BJ (cell line): ENCODE measurements around the gene CBFA2T2. TPM values are rescaled to one million over a fixed set of nuclear protein-coding genes. Genes with fewer than 3 reads are reported as not detected.
"Not testable (repeated sequence)": the region's sequence is repeated elsewhere in the genome, so short reads cannot be mapped to it uniquely, and the experiment has no call there.

ENCODE experiments used
- CTCF ChIA-PET: fragments of 350-600 bp; formaldehyde crosslinking; extraction: SDS; loops from one replicate; lab custom pipeline; 2021; ENCODE audit warnings: antibody characterized with exemption, inconsistent platforms; lab: Yijun Ruan, JAX
- POLR2A ChIA-PET: fragments of 300-600 bp; sonication (Branson Sonifier 250); formaldehyde crosslinking; extraction: SDS; loops from one replicate; lab custom pipeline; 2021; ENCODE audit warnings: antibody characterized with exemption; lab: Charles Lee
- DNase-seq: peaks from one replicate; pipeline ENCODE4 v3.0.0-alpha.2; 2011; ENCODE audit warnings: low read depth
- H3K27me3 ChIP-seq: 2 replicates; pipeline ENCODE4 v1.6.0; 2011; ENCODE audit warnings: low read length; ENCODE audit not compliant: control insufficient read depth, insufficient read depth
- H3K36me3 ChIP-seq: 2 replicates; pipeline ENCODE4 v1.5.1; 2011; ENCODE audit warnings: low read length; ENCODE audit not compliant: control insufficient read depth, insufficient read depth
- H3K4me3 ChIP-seq: 2 replicates; pipeline ENCODE4 v1.5.1; 2011; ENCODE audit warnings: low read depth, mild to moderate bottlenecking, control low read depth, low read length
- CTCF ChIP-seq: IDR thresholded peaks from 2 replicates; pipeline ENCODE4 v1.5.1; 2011; ENCODE audit warnings: low read depth, mild to moderate bottlenecking, control low read depth, inconsistent platforms, low read length, moderate library complexity; ENCODE audit not compliant: insufficient read depth
- polyA plus RNA-seq: library from polyadenylated mRNA; depleted of rRNA; stranded (reverse); fragments of >200 nt; gene quantifications from 2 replicates; pipeline ENCODE4 v1.2.3, GENCODE V29; 2011

The CBFA2T2 gene
- polyA plus RNA-seq, 1 experiment: 7.6 TPM

GRCh38 chr20:33640287-33640686 lies 150.4 kb downstream of the CBFA2T2 start:
- ChIA-PET CTCF (no interaction called here), POLR2A (no interaction called here)
- DNase-seq: no peak
- no peak for TF ChIP-seq CTCF
- H3K27me3 ChIP-seq: no peaks in the 10 kb centered on the region
- no peak overlapping the region for H3K4me3 ChIP-seq
- peaks cover 16% of the 10 kb centered on the region for H3K36me3 ChIP-seq

GRCh38 chr20:33644313-33645071 lies 154.6 kb downstream of the CBFA2T2 start:
- peaks cover 9% of the 10 kb centered on the region for H3K36me3 ChIP-seq
- DNase-seq: no peak
- CTCF ChIA-PET: interaction anchor here (1.0 kb wide), 1 partner anchor 9 kb away, joined by 3 read pairs; no protein-coding TSS in a partner anchor
- no peaks in the 10 kb centered on the region for H3K27me3 ChIP-seq
- POLR2A ChIA-PET: no interaction called here
- no peak for TF ChIP-seq CTCF
- H3K4me3 ChIP-seq: no peak overlapping the region

- DNase-seq: no peak
- TF ChIP-seq CTCF: no peak
- Histone ChIP-seq H3K27me3 (no peaks in the 10 kb centered on the region), H3K4me3 (no peak overlapping the region), H3K36me3 (peaks cover 7% of the 10 kb centered on the region)
- CTCF ChIA-PET: interaction anchor here (1.0 kb wide), 1 partner anchor 8 kb away, joined by 3 read pairs; no protein-coding TSS in a partner anchor
- POLR2A ChIA-PET: no interaction called here
Observed at GRCh38 chr20:33645072-33645358, 155.1 kb downstream of the CBFA2T2 start.

- CTCF ChIA-PET: no interaction called here
- Histone ChIP-seq H3K27me3 (no peaks in the 10 kb centered on the region), H3K4me3 (no peak overlapping the region), H3K36me3 (peaks cover 6% of the 10 kb centered on the region)
- DNase-seq: no peak
- no peak for TF ChIP-seq CTCF
- POLR2A ChIA-PET: no interaction called here
Observed at GRCh38 chr20:33645396-33645795, 155.5 kb downstream of the CBFA2T2 start.

- TF ChIP-seq CTCF: no peak
- ChIA-PET CTCF (no interaction called here), POLR2A (no interaction called here)
- Histone ChIP-seq H3K36me3 (peaks cover 6% of the 10 kb centered on the region), H3K27me3 (no peaks in the 10 kb centered on the region), H3K4me3 (no peak overlapping the region)
- no peak for DNase-seq
Observed at GRCh38 chr20:33646191-33646590, 156.3 kb downstream of the CBFA2T2 start.

GRCh38 chr20:33646959-33647602 lies 157.2 kb downstream of the CBFA2T2 start:
- CTCF ChIA-PET, DNase-seq: not testable (repeated sequence)

More at GRCh38 chr20:33646959-33647602, 157.2 kb downstream of the CBFA2T2 start:
- not testable (repeated sequence) for H3K27me3 ChIP-seq, H3K4me3 ChIP-seq, H3K36me3 ChIP-seq
- POLR2A ChIA-PET: interaction anchor here (1.0 kb wide), 1 partner anchor 204 kb away, joined by 3 read pairs; the partner anchor contains the start of gene SNTA1
